Measurements from ENCODE around the gene PCSK5.

Gene PCSK5

DNA sequence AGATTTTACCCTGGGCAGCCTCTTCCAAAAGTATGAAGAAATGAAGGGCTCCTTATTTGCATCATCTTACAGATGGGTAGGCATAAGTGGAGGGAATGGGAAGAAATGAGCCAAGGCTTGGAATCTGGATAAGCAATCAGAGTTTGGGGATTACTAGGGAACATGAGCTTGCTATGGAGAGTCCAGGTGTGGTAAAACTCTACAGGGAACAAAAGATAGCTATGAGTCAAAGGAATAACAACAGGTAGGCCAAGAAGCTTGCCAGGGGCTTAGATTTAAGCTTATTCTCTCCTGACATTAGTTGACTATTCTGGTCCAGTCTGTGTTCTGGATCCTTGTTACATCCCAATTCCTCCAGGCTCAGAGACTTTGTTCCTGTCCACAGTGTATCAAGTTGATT lies 487.3 kb downstream of the PCSK5 start:
- Histone ChIP-seq H3K9me3 (ENCODE audit: insufficient read depth, low read length, severe bottlenecking) (no peaks in the 10 kb centered on the region), H3K27ac (ENCODE audit: low read length) (no peak overlapping the region), H3K4me2 (ENCODE audit: insufficient read depth, low read length) (no peak overlapping the region), H2AFZ (ENCODE audit: low read depth, low read length) (no peak overlapping the region), H3K79me2 (ENCODE audit: insufficient read depth, low read length) (no peaks in the 10 kb centered on the region), H3K27me3 (ENCODE audit: insufficient read depth, low read length, poor library complexity) (no peaks in the 10 kb centered on the region), H4K20me1 (ENCODE audit: insufficient read depth, low read length) (no peaks in the 10 kb centered on the region), H3K36me3 (ENCODE audit: insufficient read depth, low read length) (no peaks in the 10 kb centered on the region), H3K9ac (ENCODE audit: low read depth, low read length) (no peak overlapping the region), H3K4me1 (ENCODE audit: insufficient read depth, low read length) (no peaks in the 10 kb centered on the region), H3K4me3 (ENCODE audit: low read depth in 1 of 2, low read length in 2 of 2) (no peak overlapping the region)
- no peak for ATAC-seq (ENCODE audit: insufficient read depth, low read depth)
- no peak for DNase-seq
- TF ChIP-seq CTCF (IDR thresholded peaks at IDR 0.05; ENCODE audit: borderline replicate concordance, extremely low read depth, low read length, poor library complexity, severe bottlenecking) (no peak), EZH2 (IDR thresholded peaks at IDR 0.05; ENCODE audit: borderline replicate concordance, low read depth, low read length, severe bottlenecking) (no peak)

DNA sequence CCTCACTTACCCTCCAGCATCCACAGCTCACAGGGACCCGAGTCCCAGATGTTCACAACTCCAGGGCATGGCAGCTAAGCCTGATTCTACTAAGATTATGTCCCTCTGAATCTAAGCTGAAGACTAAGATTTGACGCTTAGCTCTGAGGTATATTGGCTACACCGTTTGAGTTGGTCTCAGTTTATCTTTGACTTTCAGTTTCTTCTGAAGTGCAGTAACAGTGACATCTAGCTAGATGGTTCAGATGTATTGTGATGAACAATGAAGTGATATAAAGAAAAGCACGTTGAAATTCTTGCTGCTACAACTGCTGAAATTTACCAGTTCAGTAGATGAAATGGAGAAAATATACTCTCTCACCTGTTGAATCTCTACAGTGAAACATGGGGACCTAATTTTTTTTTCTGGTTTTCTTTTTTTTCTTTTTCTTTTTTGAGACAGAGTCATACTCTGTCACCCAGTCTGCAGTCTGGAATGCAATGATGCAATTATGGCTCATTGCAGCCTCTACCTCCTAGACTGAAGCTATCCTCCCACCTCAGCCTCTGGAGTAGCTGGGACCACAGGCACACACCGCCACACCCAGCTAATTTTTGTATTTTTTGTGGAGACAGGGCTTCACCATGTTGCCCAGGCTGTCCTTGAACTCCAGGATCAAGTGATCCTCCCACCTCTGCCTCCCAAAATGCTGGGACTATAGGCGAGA lies 488.0 kb downstream of the PCSK5 start:
- DNase-seq (no peak), ATAC-seq (ENCODE audit: insufficient read depth, low read depth) (no peak)
- Histone ChIP-seq H3K27me3 (ENCODE audit: insufficient read depth, low read length, poor library complexity) (no peaks in the 10 kb centered on the region), H3K79me2 (ENCODE audit: insufficient read depth, low read length) (no peaks in the 10 kb centered on the region), H4K20me1 (ENCODE audit: insufficient read depth, low read length) (no peaks in the 10 kb centered on the region), H3K9ac (ENCODE audit: low read depth, low read length) (no peak overlapping the region), H2AFZ (ENCODE audit: low read depth, low read length) (no peak overlapping the region), H3K4me2 (ENCODE audit: insufficient read depth, low read length) (no peak overlapping the region), H3K27ac (ENCODE audit: low read length) (no peak overlapping the region), H3K4me3 (ENCODE audit: low read depth in 1 of 2, low read length in 2 of 2) (no peak overlapping the region), H3K9me3 (ENCODE audit: insufficient read depth, low read length, severe bottlenecking) (no peaks in the 10 kb centered on the region), H3K4me1 (ENCODE audit: insufficient read depth, low read length) (no peaks in the 10 kb centered on the region), H3K36me3 (ENCODE audit: insufficient read depth, low read length) (no peaks in the 10 kb centered on the region)
- no peak for TF ChIP-seq CTCF (IDR thresholded peaks at IDR 0.05; ENCODE audit: borderline replicate concordance, extremely low read depth, low read length, poor library complexity, severe bottlenecking)
- TF ChIP-seq EZH2 (IDR thresholded peaks at IDR 0.05; ENCODE audit: borderline replicate concordance, low read depth, low read length, severe bottlenecking) = no peak

DNA sequence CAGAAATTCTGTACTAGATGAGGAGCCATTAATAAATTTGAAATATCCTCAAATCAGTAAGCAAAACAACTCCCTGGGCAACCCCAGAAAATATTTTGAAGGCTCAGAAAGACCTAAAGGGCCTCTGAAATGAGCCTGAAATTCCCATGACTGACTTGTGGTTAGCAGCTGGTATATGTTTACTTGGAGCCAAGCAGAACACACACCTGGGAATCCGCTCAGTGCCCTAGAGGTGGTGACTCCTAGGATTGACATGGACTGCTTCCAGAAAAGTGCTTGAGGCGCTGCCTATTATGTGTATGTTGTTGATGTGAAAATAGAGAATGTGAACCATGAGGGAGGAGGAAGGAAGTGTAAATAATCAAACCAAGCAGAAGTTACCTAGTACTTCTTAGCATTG lies 489.0 kb downstream of the PCSK5 start:
- Histone ChIP-seq H3K79me2 (ENCODE audit: insufficient read depth, low read length) (no peaks in the 10 kb centered on the region), H3K27me3 (ENCODE audit: insufficient read depth, low read length, poor library complexity) (no peaks in the 10 kb centered on the region), H3K4me2 (ENCODE audit: insufficient read depth, low read length) (no peak overlapping the region), H3K4me3 (ENCODE audit: low read depth in 1 of 2, low read length in 2 of 2) (no peak overlapping the region), H3K36me3 (ENCODE audit: insufficient read depth, low read length) (0 out of 2 replicates have a peak, but pooled peaks cover 4% of the 10 kb centered on the region), H3K9ac (ENCODE audit: low read depth, low read length) (no peak overlapping the region), H4K20me1 (ENCODE audit: insufficient read depth, low read length) (no peaks in the 10 kb centered on the region), H2AFZ (ENCODE audit: low read depth, low read length) (no peak overlapping the region), H3K27ac (ENCODE audit: low read length) (no peak overlapping the region), H3K9me3 (ENCODE audit: insufficient read depth, low read length, severe bottlenecking) (no peaks in the 10 kb centered on the region), H3K4me1 (ENCODE audit: insufficient read depth, low read length) (no peaks in the 10 kb centered on the region)
- no peak for TF ChIP-seq EZH2 (IDR thresholded peaks at IDR 0.05; ENCODE audit: borderline replicate concordance, low read depth, low read length, severe bottlenecking)
- TF ChIP-seq CTCF (IDR thresholded peaks at IDR 0.05; ENCODE audit: borderline replicate concordance, extremely low read depth, low read length, poor library complexity, severe bottlenecking) = no peak
- DNase-seq = no peak
- ATAC-seq (ENCODE audit: insufficient read depth, low read depth) = no peak

Data from DND-41 (cell line).